Measurements from ENCODE around the gene ATP10A.

GRCh38 chr15:25683415-25683814, 179.7 kb downstream of the ATP10A start:
- TF ChIP-seq CTCF (IDR thresholded peaks at IDR 0.05) (no peak), POLR2A (IDR thresholded peaks at IDR 0.05) (no peak)
